HG02970 (cell line): ENCODE data around the gene SLU7.
"Not testable (repeated sequence)": the region's sequence is repeated elsewhere in the genome, so short reads cannot be mapped to it uniquely, and the experiment has no call there.

Experiments used
- ATAC-seq: cut with Tn5 transposase; IDR thresholded peaks from one replicate; pipeline ENCODE4 v1.9.1; 2021; ENCODE audit warnings: mild to moderate bottlenecking, moderate library complexity, moderate number of reproducible peaks; ENCODE audit not compliant: unreplicated experiment, low FRiP score

Gene SLU7

DNA sequence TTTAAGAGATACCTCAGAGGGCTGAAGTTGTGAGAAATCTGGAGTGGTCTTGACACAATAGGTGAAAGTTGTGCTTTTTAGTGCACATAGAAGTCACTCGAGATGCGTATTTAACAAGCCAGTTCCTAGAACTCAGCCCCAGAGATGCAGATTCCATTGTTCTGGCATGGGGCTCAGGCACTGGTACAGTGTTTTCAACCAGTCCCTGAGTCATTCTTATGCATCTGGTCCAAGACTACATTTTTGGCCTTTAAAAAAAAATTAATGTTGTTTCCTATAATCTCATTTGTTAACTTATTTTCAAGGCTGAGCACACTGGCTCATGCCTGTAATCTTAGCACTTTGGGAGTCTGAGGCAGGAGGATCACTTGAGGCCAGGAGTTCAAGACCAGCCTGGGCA lies 32.4 kb upstream of the SLU7 start:
- ATAC-seq: no peak

DNA sequence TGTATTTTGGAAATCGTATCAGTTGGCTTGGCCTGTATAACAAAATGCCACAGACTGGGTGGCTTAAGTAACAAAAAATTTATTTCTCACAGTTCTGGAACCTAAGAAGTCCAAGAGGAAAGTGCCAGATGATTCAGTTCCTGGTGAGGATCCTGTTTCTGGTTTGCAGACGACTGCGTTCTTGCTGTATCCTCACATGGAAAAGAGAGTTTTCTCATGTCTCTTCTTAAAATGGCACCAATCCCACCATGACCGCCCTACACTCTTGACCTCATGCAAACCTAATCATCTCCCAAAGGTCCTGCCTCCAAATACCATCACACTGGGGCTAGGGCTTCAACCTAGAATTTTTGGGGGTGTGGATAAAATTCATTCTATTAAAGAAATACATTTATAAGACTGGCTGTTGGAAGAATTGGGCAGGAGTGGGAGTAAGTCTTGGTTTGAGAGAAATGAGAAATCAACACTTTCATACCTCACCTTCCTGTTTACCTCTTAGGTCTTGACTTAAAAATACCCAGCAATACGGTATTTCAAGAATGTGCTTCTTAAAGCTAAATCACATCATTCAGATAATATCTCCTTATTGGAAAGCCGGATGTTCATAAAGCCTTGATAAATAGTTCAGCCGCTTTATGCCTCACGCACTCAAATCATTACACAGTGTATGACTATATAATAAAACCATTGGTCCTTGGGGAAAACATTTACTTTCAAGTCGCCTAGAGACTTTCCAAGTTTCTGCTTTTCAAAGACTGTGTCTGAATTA lies 31.5 kb upstream of the SLU7 start:
- ATAC-seq: no peak

DNA sequence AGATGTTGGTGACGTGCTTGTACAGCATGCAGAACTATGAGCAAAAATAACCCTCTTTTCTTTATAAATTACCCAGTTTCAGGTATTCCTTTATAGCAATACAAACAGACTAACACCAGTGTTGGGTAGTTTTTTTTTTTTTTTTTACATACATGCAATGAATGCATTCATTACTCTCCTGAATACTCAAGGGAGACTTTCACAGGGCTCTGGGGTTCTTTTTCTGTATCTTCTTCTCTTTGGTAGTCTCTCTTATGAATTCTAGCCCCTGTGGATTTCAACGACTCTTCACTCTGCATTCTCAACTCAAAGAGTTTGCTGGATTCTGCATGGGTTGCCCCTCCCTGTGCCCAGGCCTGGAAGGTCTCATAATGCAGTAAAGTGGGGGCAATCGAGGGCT lies 30.6 kb upstream of the SLU7 start:
- ATAC-seq: no peak

DNA sequence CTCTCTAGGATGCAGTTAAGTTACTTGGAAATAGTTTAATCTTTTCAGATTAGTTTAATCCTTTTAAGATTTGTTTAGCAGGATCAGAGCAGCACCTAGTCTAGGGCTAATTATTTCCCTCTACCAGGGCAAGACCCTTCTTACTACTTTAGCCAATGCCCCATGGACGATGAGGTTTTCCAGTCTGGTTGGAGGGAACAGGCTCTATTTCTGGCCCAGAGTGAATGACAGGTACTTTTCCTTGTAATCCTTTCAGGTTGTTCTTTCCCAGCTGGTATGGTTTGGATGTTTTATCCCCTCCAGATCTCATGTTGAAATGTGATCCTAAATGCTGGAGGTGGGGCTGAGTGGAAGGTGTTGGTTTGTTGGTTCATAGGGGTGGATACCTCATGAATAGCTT lies 30.0 kb upstream of the SLU7 start:
- no peak for ATAC-seq

DNA sequence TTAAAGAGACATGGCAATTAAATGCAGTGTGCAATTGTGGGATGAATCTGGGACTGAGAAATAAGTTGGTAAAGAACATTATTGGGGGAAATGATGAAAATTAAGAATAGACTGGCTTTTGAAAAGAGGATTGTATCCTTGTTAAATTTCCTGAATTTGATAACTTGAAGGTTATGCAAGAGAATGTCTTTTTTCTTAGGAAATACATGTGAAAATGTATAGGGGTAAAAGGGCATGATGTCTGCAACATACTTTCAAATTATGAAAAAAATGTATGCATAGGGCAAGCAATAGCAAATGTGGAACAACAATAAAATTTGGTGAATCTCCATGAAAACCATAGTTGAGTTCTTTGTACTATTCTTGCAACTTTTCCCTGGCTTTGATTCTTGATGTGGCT lies 26.9 kb upstream of the SLU7 start:
- ATAC-seq: no peak

DNA sequence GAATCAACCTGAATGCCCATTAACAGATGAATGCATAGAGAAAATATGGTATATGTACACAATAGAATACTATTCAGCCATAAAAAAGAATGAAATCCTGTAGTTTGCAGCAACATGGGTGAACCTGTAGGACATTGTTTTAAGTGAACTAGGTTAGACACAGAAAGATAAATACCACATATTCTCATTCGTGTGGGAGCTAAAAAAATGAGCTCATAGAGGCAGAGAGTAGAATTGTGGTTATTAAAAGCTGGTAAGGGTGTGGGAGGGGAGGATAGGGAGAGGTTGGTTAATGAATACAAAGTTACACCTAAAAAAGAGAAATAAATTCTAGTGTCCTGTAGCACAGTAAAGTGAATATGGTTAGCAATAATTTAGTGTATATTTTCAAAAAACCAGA lies 26.3 kb upstream of the SLU7 start:
- no peak for ATAC-seq

DNA sequence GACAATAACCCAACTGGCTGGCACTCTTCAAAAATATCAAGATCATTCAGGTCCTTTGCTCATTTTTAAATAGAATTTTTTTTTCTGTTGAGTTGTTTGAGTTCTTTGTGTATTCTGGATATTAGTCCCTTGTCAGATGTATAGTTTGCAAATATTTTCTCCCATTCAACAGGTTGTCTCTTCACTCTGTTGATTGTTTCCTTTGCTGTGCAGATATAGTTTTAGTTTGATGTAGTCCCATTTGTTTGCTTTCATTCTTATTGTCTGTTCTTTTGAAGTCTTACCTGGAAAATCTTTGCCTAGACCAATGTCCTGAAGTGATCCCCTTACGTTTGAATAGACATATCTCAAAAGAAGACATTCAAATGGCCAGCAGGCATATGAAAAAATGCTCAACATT lies 25.5 kb upstream of the SLU7 start:
- ATAC-seq: no peak

DNA sequence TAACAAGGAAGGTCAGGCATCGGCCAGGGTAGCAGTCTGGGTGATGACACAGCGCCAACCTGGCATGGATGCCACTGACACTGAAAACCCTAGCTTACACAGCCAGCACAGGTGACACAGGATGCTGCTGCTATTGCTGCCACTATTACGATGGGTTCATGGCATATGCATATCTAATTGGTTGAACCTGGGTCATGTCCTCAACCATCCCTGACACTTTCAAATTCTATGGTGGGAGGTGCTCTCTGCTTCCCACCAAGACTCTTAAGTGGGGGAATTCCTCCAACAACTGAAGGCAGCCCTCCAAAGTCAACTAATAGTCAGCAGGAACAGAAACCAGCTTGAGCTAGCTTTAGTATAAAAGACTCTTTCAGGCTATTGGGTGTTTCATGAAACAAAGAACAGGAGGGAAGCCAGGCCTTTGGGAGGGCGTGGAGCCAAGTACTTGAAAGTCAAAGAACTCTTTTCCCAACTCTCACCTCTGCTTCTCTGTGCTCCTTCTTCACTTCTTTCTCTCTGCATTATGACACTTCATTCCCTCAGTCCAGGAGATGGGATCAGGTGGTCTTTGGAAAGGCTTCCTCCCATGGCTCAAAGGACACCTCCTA lies 24.0 kb upstream of the SLU7 start:
- no peak for ATAC-seq

DNA sequence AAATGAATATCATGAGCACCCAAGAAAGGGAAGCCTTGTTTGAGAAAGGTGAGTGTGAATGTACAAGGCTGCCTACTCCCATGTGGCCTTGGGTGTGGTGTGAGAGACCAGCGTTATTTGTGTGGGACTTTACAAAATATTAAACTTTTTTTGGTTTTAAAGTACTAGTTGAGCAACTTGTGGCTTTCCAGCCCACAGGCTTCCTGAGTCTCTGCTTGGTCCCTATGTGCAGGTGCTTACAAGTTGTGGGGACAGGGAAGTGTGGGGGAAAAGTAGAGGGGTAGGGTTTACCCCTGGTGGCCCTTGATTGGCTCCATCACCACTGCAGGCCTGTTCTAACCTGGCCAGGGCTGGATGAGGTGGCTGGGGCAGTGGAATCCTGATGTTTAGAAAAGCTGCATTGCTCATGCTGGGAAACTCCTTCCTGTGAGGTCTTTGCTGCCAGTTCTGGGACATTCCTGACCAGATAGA lies 22.5 kb upstream of the SLU7 start:
- no peak for ATAC-seq

DNA sequence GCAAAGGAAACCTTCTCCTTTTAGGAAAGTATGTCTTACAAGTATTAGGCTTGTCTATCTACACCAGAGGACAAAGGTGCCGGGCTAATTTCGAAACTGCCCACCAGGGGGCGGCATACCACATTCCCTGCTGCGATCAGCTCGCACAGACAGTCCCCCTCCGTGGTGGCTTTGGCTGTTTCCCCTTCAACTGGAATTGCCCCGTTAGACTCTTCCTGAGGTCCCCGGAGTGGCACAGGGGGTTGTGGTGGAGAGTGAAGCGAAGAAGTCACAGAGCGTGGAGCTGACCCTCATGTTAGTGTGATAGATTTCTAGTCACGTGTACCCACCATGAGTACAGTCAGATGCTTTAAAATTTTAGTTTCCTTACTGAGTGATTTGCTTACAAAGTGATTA lies 20.3 kb upstream of the SLU7 start:
- ATAC-seq: peak; percentile 73

DNA sequence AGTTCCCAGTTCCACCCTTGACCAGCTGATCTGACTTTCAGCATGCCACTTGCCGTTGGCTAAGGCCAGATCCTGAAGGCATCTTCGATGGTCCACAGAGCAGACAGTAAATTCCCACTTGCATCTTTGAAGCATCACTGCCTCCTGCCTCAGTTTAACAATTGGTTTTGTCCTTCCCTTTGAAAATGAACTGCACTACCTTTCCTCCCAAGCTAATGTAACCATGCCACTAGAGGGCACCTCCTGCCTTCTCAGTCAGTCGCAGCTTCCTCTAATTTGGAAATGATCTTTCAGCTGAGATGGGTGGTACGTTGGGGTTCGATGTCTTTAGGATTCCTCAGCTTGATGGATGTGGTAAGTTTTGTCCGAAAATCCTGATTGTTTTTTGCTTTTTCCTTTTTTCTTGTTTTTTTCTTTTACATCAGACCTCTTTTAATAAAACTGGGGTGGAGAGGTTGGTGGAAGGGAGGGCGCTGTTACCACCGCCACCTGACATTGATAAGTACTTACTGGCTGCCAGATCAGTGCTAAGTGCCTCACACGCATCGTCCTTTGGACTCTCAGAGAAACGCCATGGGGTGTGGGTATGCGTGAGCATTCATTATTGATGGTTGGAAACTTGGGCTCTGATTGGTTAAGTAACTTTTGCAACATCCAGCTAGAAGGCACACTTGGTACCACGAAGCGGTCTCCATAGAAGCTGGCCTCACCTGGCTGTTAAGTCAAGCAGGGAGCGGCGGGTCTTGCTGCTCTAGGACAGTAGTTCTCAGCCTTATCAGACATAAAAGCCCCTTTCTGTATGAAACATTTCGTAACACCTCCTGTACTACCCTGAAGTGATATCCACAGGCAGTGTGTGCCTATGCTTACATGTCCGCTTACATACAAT lies 19.7 kb upstream of the SLU7 start:
- ATAC-seq: peak; percentile 31

DNA sequence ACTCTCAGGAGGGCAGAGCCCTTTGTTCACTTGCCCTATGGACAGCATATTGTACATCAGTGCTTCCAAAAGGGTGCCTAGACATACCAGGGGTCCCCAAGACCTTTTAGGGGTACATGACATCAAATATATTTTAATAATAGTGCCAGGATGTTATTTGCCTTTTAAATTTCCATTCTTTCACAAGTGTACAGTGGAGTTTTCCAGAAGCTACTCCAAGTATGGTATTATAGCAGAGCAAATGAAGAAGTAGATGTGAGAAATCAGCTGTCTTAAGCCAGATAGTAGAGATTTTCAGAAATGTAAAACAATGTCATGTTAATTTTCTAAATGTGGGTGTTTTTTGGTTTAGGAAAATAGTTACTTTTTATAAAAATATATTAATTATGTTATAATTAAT lies 18.4 kb upstream of the SLU7 start:
- no peak for ATAC-seq

DNA sequence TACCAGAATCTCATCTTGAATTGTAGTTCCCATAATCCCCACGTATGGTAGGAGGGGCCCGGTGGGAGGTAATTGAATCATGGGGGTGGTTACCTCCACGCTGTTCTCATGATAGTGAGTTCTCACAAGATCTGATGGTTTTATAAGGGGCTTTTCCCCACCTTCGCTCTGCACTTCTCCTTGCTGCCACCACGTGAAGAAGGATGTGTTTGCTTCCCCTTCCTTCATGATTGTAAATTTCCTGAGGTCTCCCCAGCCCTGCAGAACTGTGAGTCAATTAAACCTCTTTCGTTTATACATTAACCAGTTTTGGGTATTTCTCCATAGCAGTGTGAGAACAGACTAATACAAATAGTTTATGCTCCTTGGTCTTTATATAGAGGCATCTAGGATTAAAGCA lies 17.8 kb upstream of the SLU7 start:
- ATAC-seq: not testable (repeated sequence)

DNA sequence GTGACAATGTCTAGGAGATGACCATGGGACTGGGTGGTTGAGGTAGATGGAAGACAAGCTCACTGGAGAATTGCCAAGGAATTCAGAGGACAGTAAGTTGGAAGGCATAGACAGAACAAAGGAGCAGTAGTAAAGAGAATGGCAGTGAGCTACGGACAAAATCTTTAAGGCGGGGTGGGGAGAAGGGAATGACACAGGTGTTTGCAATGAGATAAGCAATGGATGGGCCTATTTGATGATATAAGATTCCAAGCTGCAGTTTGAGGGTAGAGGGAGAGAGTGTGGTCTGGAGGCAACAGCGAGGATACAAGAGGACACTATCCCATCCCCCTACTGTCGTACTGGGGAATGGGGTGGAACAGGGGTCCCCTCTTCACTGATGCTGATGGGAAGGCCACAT lies 17.1 kb upstream of the SLU7 start:
- no peak for ATAC-seq

DNA sequence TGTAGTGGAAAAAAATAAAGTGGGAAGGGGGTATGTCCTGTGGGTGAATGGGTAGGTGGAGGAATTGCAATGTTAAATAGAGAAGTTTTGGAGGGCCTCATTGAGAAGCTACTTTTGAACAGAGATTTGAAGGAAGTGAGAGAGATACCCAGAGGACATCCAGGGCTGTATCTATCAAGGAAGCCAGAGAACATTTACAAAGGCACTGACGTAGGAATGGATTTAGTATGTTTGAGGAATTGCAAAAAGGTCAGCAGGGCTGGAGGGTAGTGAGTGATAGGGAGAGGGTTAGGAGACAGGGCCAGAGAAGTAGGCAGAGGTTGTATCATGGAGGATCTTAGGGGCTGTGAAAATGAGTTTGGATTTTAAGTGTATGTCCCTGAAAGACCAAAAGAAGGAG lies 16.7 kb upstream of the SLU7 start:
- ATAC-seq: no peak

DNA sequence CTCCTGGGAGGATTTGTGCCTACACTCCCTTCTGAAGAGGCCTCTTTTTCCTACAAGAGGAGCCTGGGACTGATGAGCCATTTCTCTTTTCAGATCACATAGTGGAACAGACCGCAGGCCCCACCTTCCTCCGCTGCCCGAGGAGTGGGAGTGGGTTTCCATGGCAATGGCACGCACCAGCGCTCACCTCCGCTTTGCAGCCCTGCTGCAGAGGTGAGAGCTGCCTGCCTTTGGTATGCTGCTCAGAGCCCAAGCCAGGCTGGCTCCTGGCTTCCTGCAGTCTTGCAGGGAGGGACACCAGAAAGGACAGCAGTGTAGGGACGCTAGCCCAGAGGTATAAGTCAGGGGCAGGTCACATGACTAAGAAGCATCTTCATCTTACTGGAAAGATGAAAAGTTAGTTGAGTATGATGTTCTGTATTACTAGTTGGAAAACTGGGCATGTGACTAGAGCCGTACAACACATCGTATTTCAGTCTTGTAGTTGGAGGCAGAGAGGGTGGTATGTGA lies 15.2 kb upstream of the SLU7 start:
- peak; percentile 56 for ATAC-seq

DNA sequence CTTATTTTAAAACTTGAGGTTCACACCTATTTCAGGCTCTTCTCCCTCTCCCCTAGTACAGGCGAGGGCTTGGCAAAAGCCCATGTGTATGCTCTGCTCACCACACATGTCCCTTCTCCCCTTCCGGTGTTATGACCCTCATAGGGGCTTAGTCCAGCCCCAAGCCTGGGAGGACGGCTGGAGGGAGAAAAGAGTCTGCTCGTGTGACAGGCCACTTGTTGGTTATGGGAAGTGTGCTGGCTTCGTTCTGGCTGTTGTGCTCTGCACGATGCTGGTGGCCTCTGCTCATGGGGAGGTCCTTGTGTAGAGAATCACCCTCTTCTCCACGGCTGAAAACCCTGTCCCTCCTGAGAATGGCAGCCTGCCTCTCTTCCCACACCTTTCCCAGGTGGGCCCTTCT lies 13.9 kb upstream of the SLU7 start:
- ATAC-seq: no peak

DNA sequence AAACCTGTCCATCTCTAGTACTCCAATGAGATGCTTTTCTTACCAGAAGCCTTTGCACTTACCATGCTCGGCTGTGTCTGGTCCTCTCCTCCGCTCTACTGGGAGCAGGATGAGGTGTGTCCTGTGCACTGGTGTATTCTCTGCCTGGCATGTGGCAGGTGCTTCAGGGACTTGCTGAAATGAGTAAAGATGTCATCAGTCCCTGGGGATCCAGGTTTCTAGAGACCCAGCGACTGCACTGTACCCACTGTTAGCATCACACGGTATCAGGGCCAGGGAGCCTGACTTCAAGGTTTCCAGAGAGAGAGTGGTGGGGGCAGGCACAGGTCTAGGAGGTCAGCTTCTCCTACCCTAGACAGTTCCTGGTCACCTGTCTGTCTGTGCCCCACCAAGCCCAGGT lies 13.3 kb upstream of the SLU7 start:
- no peak for ATAC-seq

DNA sequence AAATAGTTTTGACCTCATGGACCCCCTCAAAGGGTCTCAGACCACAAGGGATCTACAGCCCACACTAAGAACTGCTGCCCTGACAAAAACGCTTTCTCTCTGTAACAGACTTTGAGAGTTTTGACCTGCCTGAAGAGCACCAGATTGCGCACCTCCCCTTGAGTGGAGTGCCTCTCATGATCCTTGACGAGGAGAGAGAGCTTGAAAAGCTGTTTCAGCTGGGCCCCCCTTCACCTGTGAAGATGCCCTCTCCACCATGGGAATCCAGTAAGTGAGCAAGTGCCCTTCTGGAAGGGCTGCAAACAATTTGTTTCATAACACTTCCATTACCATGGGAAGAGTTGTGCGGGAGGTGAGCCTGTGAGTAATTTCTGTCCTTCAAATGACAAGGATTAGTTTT lies 8.7 kb upstream of the SLU7 start:
- ATAC-seq: no peak

DNA sequence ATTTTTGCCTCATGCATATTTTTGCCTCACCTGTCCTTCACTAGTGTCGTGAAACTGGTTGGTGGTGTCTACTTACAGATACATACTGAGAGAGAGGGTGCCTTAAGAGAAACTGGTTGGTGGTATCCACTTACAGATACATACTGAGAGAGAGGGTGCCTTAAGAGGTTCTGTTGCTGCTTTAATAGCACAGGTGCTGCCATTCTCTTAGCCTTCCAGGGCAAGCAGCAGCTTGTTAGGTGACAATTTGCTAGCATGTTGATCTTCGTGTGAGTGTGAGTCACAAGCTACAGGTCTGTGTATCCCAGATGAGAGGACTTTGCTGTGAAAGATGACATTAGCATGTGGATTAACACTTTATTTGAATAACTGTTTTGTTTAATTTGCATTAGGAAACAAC lies 4.2 kb upstream of the SLU7 start:
- no peak for ATAC-seq

DNA sequence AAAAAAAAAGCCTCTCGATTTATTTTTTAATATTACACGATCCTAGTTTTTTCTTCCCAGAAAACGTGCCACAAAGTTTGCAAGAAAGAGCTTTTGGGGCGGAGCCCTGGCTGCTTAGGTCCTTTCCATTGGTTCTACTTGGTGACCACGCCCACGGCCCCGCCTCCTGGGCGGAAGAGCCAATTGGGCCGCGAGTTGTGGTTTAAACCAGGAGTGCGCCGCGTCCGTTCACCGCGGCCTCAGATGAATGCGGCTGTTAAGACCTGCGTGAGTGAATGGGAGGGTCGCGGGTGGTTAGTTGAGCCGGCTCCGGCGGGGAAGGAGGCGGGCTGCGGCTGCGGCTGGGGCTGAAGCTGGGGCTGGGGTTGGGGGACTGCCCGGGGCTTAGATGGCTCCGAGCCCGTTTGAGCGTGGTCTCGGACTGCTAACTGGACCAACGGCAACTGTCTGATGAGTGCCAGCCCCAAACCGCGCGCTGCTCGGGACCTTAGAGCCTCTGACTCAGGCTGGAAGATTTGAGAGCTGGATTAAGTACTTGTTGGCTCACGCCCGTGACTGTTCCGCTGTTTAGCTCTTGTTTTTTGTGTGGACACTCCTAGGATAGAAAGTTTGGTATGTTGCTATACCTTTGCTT lies 2.9 kb upstream of the SLU7 start, which contains the start of gene PTTG1:
TSS of gene PTTG1 (plus strand) at position 231 of the 634 bp plus-strand sequence. CDS start 458 bp downstream, outside the sequence.
- ATAC-seq: peak; percentile 70
